Epithelial cell of prostate (primary cell): ENCODE results near the gene PSME3IP1.
"Not testable (repeated sequence)": the region's sequence is repeated elsewhere in the genome, so short reads cannot be mapped to it uniquely, and the experiment has no call there.

Experiments
- DNase-seq: peaks from one replicate; pipeline ENCODE4 v3.0.0-alpha.2; 2011; ENCODE audit warnings: low read depth, low spot score
- H3K27ac ChIP-seq: fragments of 450-650 bp; 2 replicates; pipeline ENCODE4 v1.5.1; 2017; ENCODE audit warnings: mild to moderate bottlenecking

PSME3IP1 gene

GRCh38 chr16:57200926-57201325 is 15.1 kb upstream of the PSME3IP1 start:
- not testable (repeated sequence) for DNase-seq

GRCh38 chr16:57200321-57200720 is 14.5 kb upstream of the PSME3IP1 start:
- not testable (repeated sequence) for DNase-seq, H3K27ac ChIP-seq

More at GRCh38 chr16:57200926-57201325, 15.1 kb upstream of the PSME3IP1 start:
- H3K27ac ChIP-seq, result not testable (repeated sequence)

DNA sequence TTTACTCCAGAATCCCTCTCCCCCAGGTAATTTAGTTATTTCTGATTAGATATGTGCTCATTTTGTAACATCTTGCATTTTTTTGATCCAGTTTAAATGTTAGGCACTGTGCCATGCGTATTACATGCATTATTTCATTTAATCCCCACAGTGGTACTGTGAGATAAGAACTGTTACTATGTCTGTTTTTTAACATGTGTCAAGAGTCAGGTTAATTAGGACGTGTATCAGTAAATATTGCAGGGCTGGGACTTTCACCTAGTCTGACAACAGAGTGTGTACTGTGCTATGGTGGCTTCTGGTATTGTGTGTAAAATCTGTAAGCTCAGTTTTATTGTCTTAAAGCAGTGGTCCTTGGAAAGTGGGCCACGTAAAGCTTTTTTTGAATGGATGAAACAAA is 10.9 kb upstream of the PSME3IP1 start:
- H3K27ac ChIP-seq, result no peak overlapping the region
- DNase-seq, result no peak

DNA sequence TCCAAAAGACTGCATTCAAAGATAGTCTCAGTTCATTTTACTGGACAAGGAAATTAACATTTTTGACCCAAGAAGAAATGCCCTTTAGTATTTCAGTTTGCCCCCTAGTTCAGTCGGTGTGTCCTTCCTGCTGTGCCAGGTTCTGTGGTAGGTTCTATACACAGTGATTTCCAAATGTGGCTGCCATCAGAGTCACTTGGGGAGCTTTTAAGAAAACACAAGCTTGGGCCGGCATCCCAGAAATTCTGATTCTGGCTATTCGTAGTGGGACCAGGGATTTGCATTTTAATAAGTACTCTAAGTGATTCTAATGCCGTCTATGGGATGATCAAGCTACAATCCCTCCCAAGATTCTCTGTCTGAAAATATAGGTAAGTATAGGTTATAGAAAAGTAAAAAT is 10.4 kb upstream of the PSME3IP1 start:
- DNase-seq, result no peak
- no peak overlapping the region for H3K27ac ChIP-seq

- peak overlapping the region; percentile 81 for H3K27ac ChIP-seq
- DNase-seq, result peak; percentile 33
Observed at GRCh38 chr16:57194512-57194911, 8.7 kb upstream of the PSME3IP1 start.

GRCh38 chr16:57192720-57193486 is 7.1 kb upstream of the PSME3IP1 start:
- H3K27ac ChIP-seq, result peak overlapping the region; percentile 81
- no peak for DNase-seq

- no peak for DNase-seq
- peak overlapping the region; percentile 81 for H3K27ac ChIP-seq
Observed at GRCh38 chr16:57192146-57192545, 6.3 kb upstream of the PSME3IP1 start.

GRCh38 chr16:57191056-57191571 is 5.3 kb upstream of the PSME3IP1 start:
- DNase-seq, result no peak
- H3K27ac ChIP-seq, result peak overlapping the region; percentile 81

DNA sequence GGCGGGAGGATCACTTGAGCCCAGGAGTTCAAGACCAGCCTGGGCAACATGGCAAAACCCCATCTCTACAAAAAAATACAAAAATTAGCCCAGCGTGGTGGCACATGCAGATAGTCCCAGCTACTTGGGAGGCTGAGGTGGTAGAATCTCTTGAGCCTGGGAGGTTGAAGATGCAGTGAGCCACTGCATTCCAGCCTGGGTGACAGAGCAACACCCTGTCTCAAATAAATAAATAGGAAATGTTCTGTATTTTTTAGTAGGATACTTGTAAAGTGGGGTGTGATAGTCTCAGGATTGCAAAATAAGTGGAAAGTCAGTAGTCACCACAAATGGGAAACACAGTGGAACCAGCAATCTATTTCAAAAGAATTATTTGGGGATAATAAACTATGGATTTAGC is 4.3 kb upstream of the PSME3IP1 start:
- DNase-seq, result no peak
- H3K27ac ChIP-seq, result peak overlapping the region; percentile 81

- H3K27ac ChIP-seq, DNase-seq: not testable (repeated sequence)
Observed at GRCh38 chr16:57189527-57189926, 3.7 kb upstream of the PSME3IP1 start.

DNA sequence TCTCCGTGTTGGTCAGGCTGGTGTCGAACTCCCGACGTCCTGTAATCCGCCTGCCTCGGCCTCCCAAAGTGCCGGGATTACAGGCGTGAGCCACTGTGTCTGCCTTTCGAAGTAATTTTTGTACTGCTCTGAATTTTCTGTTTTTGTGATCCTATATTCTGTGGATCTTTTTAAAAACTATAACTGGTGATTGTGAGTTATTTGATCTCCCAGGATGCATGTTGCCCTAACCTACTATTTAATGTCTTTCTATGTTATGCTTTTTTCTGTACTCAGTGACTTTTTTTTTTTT is 2.8 kb upstream of the PSME3IP1 start:
- no peak for DNase-seq

GRCh38 chr16:57187902-57188710 is 2.3 kb upstream of the PSME3IP1 start:
- not testable (repeated sequence) for DNase-seq
- peak overlapping the region; percentile 93 for H3K27ac ChIP-seq

More for the DNA sequence above, 2.8 kb upstream of the PSME3IP1 start:
- peak overlapping the region; percentile 93 for H3K27ac ChIP-seq

- H3K27ac ChIP-seq, result peak overlapping the region; percentile 93
- DNase-seq, result no peak
Observed at GRCh38 chr16:57186872-57187854, 1.3 kb upstream of the PSME3IP1 start.

- H3K27ac ChIP-seq, result peak overlapping the region; percentile 93
- DNase-seq, result no peak
Observed at GRCh38 chr16:57185446-57185944, 344 bp downstream of the PSME3IP1 start.

- no peak for DNase-seq
- peak overlapping the region; percentile 93 for H3K27ac ChIP-seq
Observed at GRCh38 chr16:57184887-57185445, 873 bp downstream of the PSME3IP1 start.

- no peak for DNase-seq
Observed at GRCh38 chr16:57184113-57184512, 1.7 kb downstream of the PSME3IP1 start.

DNA sequence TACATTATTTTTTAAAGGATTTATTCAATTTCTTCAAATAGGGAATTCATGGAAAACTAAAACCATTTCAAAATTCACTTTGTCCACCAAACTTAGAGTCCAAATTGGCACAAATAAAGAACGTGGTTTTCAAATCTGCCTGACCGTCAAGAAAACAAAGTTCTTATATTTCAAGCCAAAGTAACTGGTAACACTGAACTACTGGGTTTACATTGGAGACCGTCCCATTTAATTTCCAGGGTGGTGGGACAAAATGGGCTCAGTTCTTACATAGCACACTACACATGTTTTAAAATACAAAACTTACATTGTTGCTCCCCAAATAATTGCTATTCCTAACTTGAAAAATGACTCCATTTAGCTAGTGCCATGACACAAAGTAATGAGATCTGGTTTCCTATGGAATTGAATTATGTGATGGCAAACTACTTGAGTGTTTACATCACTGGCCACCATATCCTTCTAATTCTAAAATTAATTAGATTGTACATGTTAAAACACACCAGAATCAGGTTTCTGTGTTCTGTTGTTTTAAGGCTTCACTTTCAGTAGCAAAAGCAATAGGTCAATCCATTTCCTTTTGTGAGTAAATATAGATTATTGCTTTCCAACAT is 6.5 kb downstream of the PSME3IP1 start:
- no peak overlapping the region for H3K27ac ChIP-seq
- no peak for DNase-seq

More at GRCh38 chr16:57184113-57184512, 1.7 kb downstream of the PSME3IP1 start:
- no peak overlapping the region for H3K27ac ChIP-seq

DNA sequence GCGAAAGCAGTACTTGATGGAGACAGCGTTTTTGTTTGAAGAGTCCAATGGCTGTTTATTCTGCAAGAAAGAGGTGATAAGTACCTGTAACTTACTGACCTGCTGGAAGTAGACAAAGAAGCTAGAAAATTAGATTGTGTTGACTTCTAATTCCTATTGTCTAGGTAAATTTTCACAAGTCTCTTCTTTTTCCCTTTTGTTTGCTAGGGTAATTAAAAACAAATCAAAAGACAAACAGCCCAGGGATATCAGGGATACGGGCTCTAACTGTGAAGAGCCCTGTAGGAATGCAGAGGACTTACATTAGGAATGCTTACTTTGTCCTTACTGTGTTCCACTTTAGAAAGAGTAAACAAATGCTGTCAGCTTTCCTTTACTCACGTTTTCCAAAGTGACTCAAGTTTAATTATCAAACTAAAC is 7.0 kb downstream of the PSME3IP1 start:
- H3K27ac ChIP-seq, result no peak overlapping the region
- DNase-seq, result no peak

- H3K27ac ChIP-seq, result no peak overlapping the region
- no peak for DNase-seq
Observed at GRCh38 chr16:57178196-57178595, 7.6 kb downstream of the PSME3IP1 start.
